Osteocyte (in vitro differentiated cells): ENCODE measurements around the gene ITGB6. TPM values are rescaled to one million over a fixed set of nuclear protein-coding genes. Genes with fewer than 3 reads are reported as not detected.
A peak's percentile ranks its signal among the peaks of the same experiment; 100 is the strongest.

ENCODE experiments used
- DNase-seq: peaks from one replicate; pipeline ENCODE4 v3.0.0; 2021; ENCODE audit warnings: mixed read lengths; ENCODE audit not compliant: unreplicated experiment; ENCODE audit errors: extremely low spot score
- H3K27ac Mint-ChIP-seq: one replicate; pipeline ENCODE4 v1.8.0; 2021; ENCODE audit warnings: mild to moderate bottlenecking, mixed read lengths; ENCODE audit not compliant: unreplicated experiment
- H3K27me3 Mint-ChIP-seq: one replicate; pipeline ENCODE4 v1.8.0; 2021; ENCODE audit warnings: mixed read lengths; ENCODE audit not compliant: unreplicated experiment
- H3K36me3 Mint-ChIP-seq: one replicate; pipeline ENCODE4 v1.8.0; 2021; ENCODE audit warnings: mixed read lengths; ENCODE audit not compliant: unreplicated experiment
- H3K4me1 Mint-ChIP-seq: one replicate; pipeline ENCODE4 v1.8.0; 2021; ENCODE audit warnings: mixed read lengths; ENCODE audit not compliant: unreplicated experiment
- H3K4me3 Mint-ChIP-seq: one replicate; pipeline ENCODE4 v1.8.0; 2021; ENCODE audit warnings: mild to moderate bottlenecking, moderate library complexity, mixed read lengths; ENCODE audit not compliant: unreplicated experiment
- H3K9me3 Mint-ChIP-seq: one replicate; pipeline ENCODE4 v1.8.0; 2021; ENCODE audit warnings: mixed read lengths; ENCODE audit not compliant: unreplicated experiment
- CTCF ChIP-seq: fragments of 200-600 bp; sonication (generic); IDR thresholded peaks from 2 replicates; pipeline ENCODE4 v1.5.0; 2021; ENCODE audit warnings: antibody characterized with exemption, mild to moderate bottlenecking, moderate library complexity
- total RNA-seq: library from RNA; stranded (reverse); gene quantifications from 2 replicates; pipeline ENCODE4 v1.2.1, GENCODE V29; 2021

ITGB6 gene
- total RNA-seq, 1 donor from 2014 or later = 0.13 TPM

- H3K27me3 Mint-ChIP-seq = no peaks in the 10 kb centered on the region
- no peak for TF ChIP-seq CTCF
- peak overlapping the region; percentile 98 for H3K27ac Mint-ChIP-seq
- H3K4me3 Mint-ChIP-seq = no peak overlapping the region
- peaks cover 6% of the 10 kb centered on the region for H3K9me3 Mint-ChIP-seq
- H3K36me3 Mint-ChIP-seq = no peaks in the 10 kb centered on the region
- no peak for DNase-seq
- peaks cover 66% of the 10 kb centered on the region for H3K4me1 Mint-ChIP-seq
Observed at GRCh38 chr2:160220545-160221009, 20.5 kb upstream of the ITGB6 start.

GRCh38 chr2:160220026-160220425 is 20.0 kb upstream of the ITGB6 start:
- TF ChIP-seq CTCF = no peak
- no peaks in the 10 kb centered on the region for H3K27me3 Mint-ChIP-seq
- no peak overlapping the region for H3K4me3 Mint-ChIP-seq
- peak overlapping the region; percentile 98 for H3K27ac Mint-ChIP-seq
- DNase-seq = no peak
- peaks cover 6% of the 10 kb centered on the region for H3K9me3 Mint-ChIP-seq
- H3K36me3 Mint-ChIP-seq = no peaks in the 10 kb centered on the region
- peaks cover 60% of the 10 kb centered on the region for H3K4me1 Mint-ChIP-seq

- Mint-ChIP-seq H3K27me3 (no peaks in the 10 kb centered on the region), H3K4me1 (peaks cover 41% of the 10 kb centered on the region), H3K36me3 (no peaks in the 10 kb centered on the region), H3K4me3 (no peak overlapping the region), H3K27ac (peak overlapping the region; percentile 38), H3K9me3 (peaks cover 6% of the 10 kb centered on the region)
- no peak for TF ChIP-seq CTCF
- no peak for DNase-seq
Observed at GRCh38 chr2:160214461-160215445, 14.7 kb upstream of the ITGB6 start.

- H3K4me3 Mint-ChIP-seq = no peak overlapping the region
- H3K9me3 Mint-ChIP-seq = peaks cover 6% of the 10 kb centered on the region
- H3K4me1 Mint-ChIP-seq = peaks cover 49% of the 10 kb centered on the region
- DNase-seq = no peak
- no peak overlapping the region for H3K27ac Mint-ChIP-seq
- no peak for TF ChIP-seq CTCF
- no peaks in the 10 kb centered on the region for H3K36me3 Mint-ChIP-seq
- H3K27me3 Mint-ChIP-seq = no peaks in the 10 kb centered on the region
Observed at GRCh38 chr2:160213511-160213910, 13.4 kb upstream of the ITGB6 start.

- no peaks in the 10 kb centered on the region for H3K36me3 Mint-ChIP-seq
- H3K4me1 Mint-ChIP-seq = peaks cover 71% of the 10 kb centered on the region
- H3K27me3 Mint-ChIP-seq = no peaks in the 10 kb centered on the region
- DNase-seq = no peak
- peak; percentile 64 for TF ChIP-seq CTCF
- no peak overlapping the region for H3K4me3 Mint-ChIP-seq
- H3K27ac Mint-ChIP-seq = peak overlapping the region; percentile 96
- H3K9me3 Mint-ChIP-seq = no peaks in the 10 kb centered on the region
Observed at GRCh38 chr2:160210599-160211138, 10.6 kb upstream of the ITGB6 start.
